CD14-positive monocyte (primary cell): ENCODE data around the gene SHANK3. TPM values are rescaled to one million over a fixed set of nuclear protein-coding genes. Genes with fewer than 3 reads are reported as not detected.
A peak's percentile ranks its signal among the peaks of the same experiment; 100 is the strongest.

ENCODE experiments used
- DNase-seq, 3 donors: peaks; one replicate each; pipeline ENCODE4 v3.0.0-alpha.2; 2011 to 2022
- H2AFZ ChIP-seq: 2 replicates; pipeline ENCODE4 v1.6.0; 2012; ENCODE audit warnings: mild to moderate bottlenecking, low read depth, low read length, inconsistent platforms; ENCODE audit not compliant: insufficient read depth, poor library complexity, severe bottlenecking
- H3K27ac ChIP-seq, 2 donors: 1 replicate in 1 of 2; 2 replicates in 1 of 2; pipeline ENCODE4 v1.5.1; 2012 to 2013; ENCODE audit warnings: low read length in 2 of 2, control low read depth in 1 of 2, inconsistent platforms in 1 of 2, low read depth in 1 of 2, mild to moderate bottlenecking in 1 of 2
- H3K27me3 ChIP-seq, 2 donors: one replicate each; pipeline versions ENCODE4 v1.6.0 to v1.6.1; 2011 to 2013; ENCODE audit warnings: low read length in 2 of 2; ENCODE audit not compliant: control insufficient read depth in 2 of 2, insufficient read depth in 2 of 2
- H3K36me3 ChIP-seq, 2 donors: replicated peaks in 1 of 2; 1 replicate in 1 of 2; 2 replicates in 1 of 2; pipeline versions ENCODE4 v1.5.1 to v1.6.1; 2012 to 2013; ENCODE audit warnings: low read length in 2 of 2, control low read depth in 1 of 2, inconsistent platforms in 1 of 2, mild to moderate bottlenecking in 1 of 2; ENCODE audit not compliant: insufficient read depth in 2 of 2, control insufficient read depth in 1 of 2
- H3K4me1 ChIP-seq, 2 donors: 1 replicate in 1 of 2; 2 replicates in 1 of 2; pipeline versions ENCODE4 v1.5.1 to v1.6.1; 2012 to 2013; ENCODE audit warnings: low read length in 2 of 2, control low read depth in 1 of 2, inconsistent platforms in 1 of 2, mild to moderate bottlenecking in 1 of 2, moderate library complexity in 1 of 2; ENCODE audit not compliant: insufficient read depth in 2 of 2, control insufficient read depth in 1 of 2
- H3K4me2 ChIP-seq: replicated peaks from 2 replicates; pipeline ENCODE3; 2012; ENCODE audit warnings: low read length, moderate library complexity, mild to moderate bottlenecking; ENCODE audit not compliant: poor library complexity, severe bottlenecking; ENCODE audit errors: extremely low read depth
- H3K4me3 ChIP-seq, 3 experiments: fragments of 200-600 bp in 1 of 3; sonication (generic) in 1 of 3; replicated peaks in 1 of 3; 1 replicate in 2 of 3; 2 replicates in 1 of 3; pipeline ENCODE4 v1.5.1; 2011 to 2013; ENCODE audit warnings: low read length in 3 of 3, mild to moderate bottlenecking in 3 of 3, control low read depth in 2 of 3, low read depth in 2 of 3, inconsistent platforms in 1 of 3, moderate library complexity in 1 of 3
- H3K79me2 ChIP-seq: 2 replicates; pipeline ENCODE4 v1.6.0; 2012; ENCODE audit warnings: mild to moderate bottlenecking, control low read depth, inconsistent platforms, low read length, moderate library complexity; ENCODE audit not compliant: insufficient read depth
- H3K9ac ChIP-seq: 2 replicates; pipeline ENCODE4 v1.6.0; 2017; ENCODE audit warnings: low read length, mild to moderate bottlenecking; ENCODE audit not compliant: insufficient read depth, poor library complexity, severe bottlenecking
- H3K9me3 ChIP-seq, 2 donors: replicated peaks in 1 of 2; 1 replicate in 1 of 2; 2 replicates in 1 of 2; pipeline versions ENCODE4 v1.5.1 to v1.6.1; 2012 to 2013; ENCODE audit warnings: low read length in 2 of 2, control low read depth in 1 of 2; ENCODE audit not compliant: control insufficient read depth in 1 of 2, insufficient read depth in 1 of 2
- H4K20me1 ChIP-seq: 2 replicates; pipeline ENCODE4 v1.6.0; 2012; ENCODE audit warnings: mild to moderate bottlenecking, low read length, control low read depth, moderate library complexity; ENCODE audit not compliant: insufficient read depth
- H3K27ac Mint-ChIP-seq, 7 donors: one replicate each; pipeline ENCODE4 v1.8.0; 2020; ENCODE audit warnings: mild to moderate bottlenecking in 7 of 7, mixed read lengths in 7 of 7, moderate library complexity in 6 of 7, inconsistent platforms in 2 of 7
- H3K27me3 Mint-ChIP-seq, 3 donors: one replicate each; pipeline ENCODE4 v1.8.0; 2021 to 2022; ENCODE audit warnings: low read depth in 3 of 3, mild to moderate bottlenecking in 3 of 3, mixed read lengths in 3 of 3, moderate library complexity in 3 of 3, inconsistent platforms in 1 of 3
- H3K36me3 Mint-ChIP-seq, 2 donors: one replicate each; pipeline ENCODE4 v1.8.0; 2020; ENCODE audit warnings: mixed read lengths in 2 of 2, inconsistent platforms in 1 of 2, mild to moderate bottlenecking in 1 of 2
- H3K4me1 Mint-ChIP-seq: one replicate; pipeline ENCODE4 v1.8.0; 2020; ENCODE audit warnings: mild to moderate bottlenecking, mixed read lengths
- H3K4me3 Mint-ChIP-seq, 2 donors: one replicate each; pipeline ENCODE4 v1.8.0; 2020; ENCODE audit warnings: mild to moderate bottlenecking in 2 of 2, mixed read lengths in 2 of 2, moderate library complexity in 1 of 2
- H3K9me3 Mint-ChIP-seq, 7 donors: one replicate each; pipeline ENCODE4 v1.8.0; 2020 to 2022; ENCODE audit warnings: mixed read lengths in 7 of 7, mild to moderate bottlenecking in 6 of 7, moderate library complexity in 6 of 7, inconsistent platforms in 2 of 7
- CTCF ChIP-seq: fragments of 200-600 bp; IDR thresholded peaks from one replicate; pipeline ENCODE4 v1.8.0; 2022; ENCODE audit warnings: antibody characterized with exemption, mild to moderate bottlenecking
- WGBS: methylation state at CpG from one replicate; pipeline ENCODE4 v1.1.5; 2013; ENCODE audit warnings: missing lambda C conversion rate; ENCODE audit not compliant: insufficient coverage; 5-methylcytosine and 5-hydroxymethylcytosine counted together
- intact Hi-C, 2 donors: fragments of 100-400 bp; cut with micrococcal nuclease; formaldehyde crosslinking; loops; one replicate each; pipeline versions ENCODE4 v1.15.0 to v1.15.1; 2023
- polyA plus RNA-seq, 3 donors: library from polyadenylated mRNA; depleted of rRNA in 1 of 3; unstranded in 2 of 3; stranded (reverse) in 1 of 3; fragments of 300-500 nt in 2 of 3; fragments of >200 nt in 1 of 3; fragmentation: Illumina TruSeq in 2 of 3; gene quantifications; 1 replicate in 2 of 3; 2 replicates in 1 of 3; pipeline ENCODE4 v1.2.3, GENCODE V29; 2012 to 2021

SHANK3 gene
- polyA plus RNA-seq, 3 donors, result not detected

- Histone ChIP-seq H2AFZ (peak within 1 kb of the TSS; percentile 98), H4K20me1 (peaks cover 8% of the 10 kb centered on the region), H3K36me3 (peaks cover 9 to 14% of the 10 kb centered on the region in 2 donors), H3K9me3 (no peaks in the 10 kb centered on the region), H3K4me3 (peak within 1 kb of the TSS; percentile 89 to 96 (median 96)), H3K79me2 (peaks cover 10% of the 10 kb centered on the region), H3K27me3 (no peaks in the 10 kb centered on the region), H3K27ac (peak within 1 kb of the TSS; percentile 45 to 74), H3K9ac (peak within 1 kb of the TSS; percentile 79), H3K4me1 (peaks cover 22 to 29% of the 10 kb centered on the region in 2 donors), H3K4me2 (peak within 1 kb of the TSS; percentile 87)
- peak; percentile 81 to 89 (median 81) for DNase-seq
- TF ChIP-seq CTCF, result peak; percentile 28
- Mint-ChIP-seq H3K4me3 (peak within 1 kb of the TSS; percentile 82 to 87), H3K27ac (peak within 1 kb of the TSS; percentile 38 to 83 (median 65)), H3K9me3 (no peaks in the 10 kb centered on the region), H3K27me3 (peaks cover 0 to 4% (median 3%) of the 10 kb centered on the region in 3 donors), H3K36me3 (peaks cover 14 to 25% of the 10 kb centered on the region in 2 donors), H3K4me1 (peaks cover 23% of the 10 kb centered on the region)
- WGBS, result 4% methylated on average over 76 of the region's 88 CpGs
- intact Hi-C loops, result loop anchor here (2.0 to 5.0 kb wide), 3 partner anchors 46 to 121 kb away; partner anchors contain the start of genes LMF2 (in 2 of the 2), CHKB (in 1 of the 2) and NCAPH2 (in 1 of the 2)
These were observed 44.7 kb upstream of the SHANK3 start, which contains the start of gene ARSA for GRCh38 chr22:50627642-50628542. Gene ARSA, minus strand, starts transcription at chr22:50628152. Its CDS starts 373 bp downstream, at chr22:50627779.

- intact Hi-C loops, result loop anchor here (2.0 to 5.0 kb wide), 3 partner anchors 46 to 122 kb away; partner anchors contain the start of genes LMF2 (in 2 of the 2), CHKB (in 1 of the 2) and NCAPH2 (in 1 of the 2)
- peaks cover 0 to 4% (median 3%) of the 10 kb centered on the region in 3 donors for H3K27me3 Mint-ChIP-seq
- H3K4me1 Mint-ChIP-seq, result peaks cover 19% of the 10 kb centered on the region
- peaks cover 8% of the 10 kb centered on the region for H4K20me1 ChIP-seq
- H3K27ac Mint-ChIP-seq, result peak overlapping the region in 6 of 7 donors; percentile 20 to 80 (median 51)
- H3K9me3 Mint-ChIP-seq, result no peaks in the 10 kb centered on the region
- H3K9ac ChIP-seq, result peak overlapping the region; percentile 61
- H3K36me3 ChIP-seq, result peaks cover 9 to 14% of the 10 kb centered on the region in 2 donors
- no peaks in the 10 kb centered on the region for H3K27me3 ChIP-seq
- peak overlapping the region; percentile 98 for H2AFZ ChIP-seq
- no peak for TF ChIP-seq CTCF
- H3K79me2 ChIP-seq, result peaks cover 10% of the 10 kb centered on the region
- peaks cover 19 to 24% of the 10 kb centered on the region in 2 donors for H3K4me1 ChIP-seq
- H3K9me3 ChIP-seq, result no peaks in the 10 kb centered on the region
- H3K36me3 Mint-ChIP-seq, result peaks cover 14 to 25% of the 10 kb centered on the region in 2 donors
- DNase-seq, result no peak
- H3K4me2 ChIP-seq, result peak overlapping the region; percentile 87
- H3K4me3 ChIP-seq, result peak overlapping the region; percentile 41 to 96 (median 55)
- 33% methylated on average over 11 of the region's 16 CpGs for WGBS
- peak overlapping the region; percentile 17 to 67 for H3K27ac ChIP-seq
- H3K4me3 Mint-ChIP-seq, result peak overlapping the region; percentile 80 to 87
These were observed 44.0 kb upstream of the SHANK3 start for GRCh38 chr22:50628543-50629134.
